ENCODE results near the gene LRRC3. TPM values are rescaled to one million over a fixed set of nuclear protein-coding genes. Genes with fewer than 3 reads are reported as not detected.

The LRRC3 gene
- total and polyA plus RNA-seq, 2 of the 8 experiments (the other 6 are each of a cell fraction or from before 2014, with no cell fraction given), result 3.1 to 5.4 TPM

DNA sequence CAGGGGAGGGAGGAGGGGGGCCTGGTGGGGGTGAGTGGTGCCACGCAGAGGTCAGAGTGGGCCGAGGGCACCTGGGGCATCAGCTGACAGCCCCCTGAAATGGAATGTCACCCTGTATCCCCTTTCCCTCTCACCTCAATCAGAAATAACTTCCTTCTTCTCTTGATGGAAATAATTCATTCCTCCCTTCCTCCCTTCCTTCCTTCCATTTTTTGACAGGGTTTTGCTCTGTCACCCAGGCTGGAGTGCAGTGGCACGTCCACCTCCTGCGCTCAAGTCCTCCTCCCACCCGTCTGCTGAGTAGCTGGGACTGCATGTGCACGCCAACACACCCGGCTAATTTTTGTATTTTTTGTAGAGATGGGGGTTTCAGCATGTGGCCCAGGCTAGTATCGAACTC lies 48.4 kb upstream of the LRRC3 start (continued):
- TF ChIP-seq HDAC2 (IDR thresholded peaks at IDR 0.05; ENCODE audit: borderline replicate concordance in 1 of 2, low read depth in 2 of 2, low read length in 2 of 2) (no peak), BACH1 (IDR thresholded peaks at IDR 0.05; ENCODE audit: low read length) (no peak), SIX5 (IDR thresholded peaks at IDR 0.05; ENCODE audit: low read depth, low read length) (no peak), SIN3A (conservative IDR thresholded peaks at IDR 0.05 in 1 of 2, IDR thresholded peaks at IDR 0.05 in 1 of 2; ENCODE audit: low read depth in 1 of 2, low read length in 2 of 2) (no peak), SAP30 (IDR thresholded peaks at IDR 0.05; ENCODE audit: insufficient read depth, insufficient replicate concordance, low read length) (no peak), ZNF274 (IDR thresholded peaks at IDR 0.05; ENCODE audit: borderline replicate concordance, extremely low read depth, low read length) (no peak), CHD2 (IDR thresholded peaks at IDR 0.05; ENCODE audit: low read length) (no peak), RAD21 (IDR thresholded peaks at IDR 0.05 in 1 of 2, conservative IDR thresholded peaks at IDR 0.05 in 1 of 2; ENCODE audit: low read depth in 2 of 2, low read length in 2 of 2) (no peak)

Measured in H1 (cell line).